ENCODE results near the gene MYO9A.
"Not testable (repeated sequence)": the region's sequence is repeated elsewhere in the genome, so short reads cannot be mapped to it uniquely, and the experiment has no call there.

Gene MYO9A

GRCh38 chr15:72056217-72056616, 61.7 kb downstream of the MYO9A start:
- peaks cover 19% of the 10 kb centered on the region for H3K4me1 Mint-ChIP-seq (ENCODE audit: low read depth)
- not testable (repeated sequence) for H3K27ac Mint-ChIP-seq; H3K27me3 Mint-ChIP-seq; H3K4me3 Mint-ChIP-seq; DNase-seq; H3K36me3 Mint-ChIP-seq (ENCODE audit: low read depth); H3K9me3 Mint-ChIP-seq

DNA sequence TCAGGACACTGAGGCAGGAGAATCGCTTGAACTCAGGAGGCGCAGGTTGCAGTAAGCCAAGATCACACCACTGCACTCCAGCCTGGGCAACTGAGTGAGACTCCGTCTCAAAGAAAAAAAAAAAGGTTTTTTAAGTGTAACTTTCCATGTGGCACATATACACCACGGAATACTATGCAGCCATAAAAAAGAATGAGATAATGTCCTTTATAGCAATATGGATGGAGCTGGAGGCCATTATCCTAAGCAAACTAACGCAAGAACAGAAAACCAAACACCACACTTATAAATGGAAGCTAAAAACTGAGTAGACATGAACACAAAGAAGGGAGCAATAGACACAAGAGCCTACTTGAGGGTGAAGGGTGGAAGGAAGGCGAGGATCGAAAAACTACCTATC, 64.7 kb downstream of the MYO9A start:
- not testable (repeated sequence) for H3K4me3 Mint-ChIP-seq; DNase-seq; H3K27me3 Mint-ChIP-seq; H3K27ac Mint-ChIP-seq; H3K9me3 Mint-ChIP-seq; H3K36me3 Mint-ChIP-seq (ENCODE audit: low read depth)
- peaks cover 12% of the 10 kb centered on the region for H3K4me1 Mint-ChIP-seq (ENCODE audit: low read depth)

- no peak overlapping the region for H3K27ac Mint-ChIP-seq
- H3K4me3 Mint-ChIP-seq, result no peak overlapping the region
- no peaks in the 10 kb centered on the region for H3K9me3 Mint-ChIP-seq
- H3K4me1 Mint-ChIP-seq (ENCODE audit: low read depth), result peaks cover 6% of the 10 kb centered on the region
- no peak for DNase-seq
- peaks cover 15% of the 10 kb centered on the region for H3K36me3 Mint-ChIP-seq (ENCODE audit: low read depth)
- no peaks in the 10 kb centered on the region for H3K27me3 Mint-ChIP-seq
These were observed 67.2 kb downstream of the MYO9A start for GRCh38 chr15:72050700-72051099.

DNA sequence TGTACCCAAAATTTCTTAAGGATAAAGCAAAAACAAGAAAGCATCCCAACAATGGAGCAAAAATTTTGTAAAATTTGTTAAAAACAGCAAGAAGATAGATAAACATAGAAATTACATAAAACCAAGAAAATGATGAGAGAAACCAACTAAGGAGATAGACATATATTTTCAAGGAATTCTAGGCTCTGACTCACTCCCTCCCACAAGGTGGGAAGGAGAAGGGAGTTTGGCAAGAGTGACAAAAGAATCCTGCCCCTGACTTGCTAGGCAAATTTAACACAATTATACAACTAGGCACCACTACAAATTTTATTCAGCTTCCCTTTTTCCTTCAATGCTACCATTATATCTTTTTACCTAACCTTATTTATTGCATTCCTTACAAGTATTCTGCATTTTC, 70.9 kb downstream of the MYO9A start:
- peaks cover 33% of the 10 kb centered on the region for H3K36me3 Mint-ChIP-seq (ENCODE audit: low read depth)
- no peak overlapping the region for H3K27ac Mint-ChIP-seq
- no peaks in the 10 kb centered on the region for H3K27me3 Mint-ChIP-seq
- no peaks in the 10 kb centered on the region for H3K9me3 Mint-ChIP-seq
- peaks cover 7% of the 10 kb centered on the region for H3K4me1 Mint-ChIP-seq (ENCODE audit: low read depth)
- DNase-seq, result no peak
- no peak overlapping the region for H3K4me3 Mint-ChIP-seq

GRCh38 chr15:72044956-72045355, 73.0 kb downstream of the MYO9A start:
- no peak for DNase-seq
- H3K4me3 Mint-ChIP-seq, result no peak overlapping the region
- no peaks in the 10 kb centered on the region for H3K27me3 Mint-ChIP-seq
- H3K9me3 Mint-ChIP-seq, result no peaks in the 10 kb centered on the region
- peaks cover 2% of the 10 kb centered on the region for H3K4me1 Mint-ChIP-seq (ENCODE audit: low read depth)
- H3K27ac Mint-ChIP-seq, result no peak overlapping the region
- peaks cover 49% of the 10 kb centered on the region for H3K36me3 Mint-ChIP-seq (ENCODE audit: low read depth)

DNA sequence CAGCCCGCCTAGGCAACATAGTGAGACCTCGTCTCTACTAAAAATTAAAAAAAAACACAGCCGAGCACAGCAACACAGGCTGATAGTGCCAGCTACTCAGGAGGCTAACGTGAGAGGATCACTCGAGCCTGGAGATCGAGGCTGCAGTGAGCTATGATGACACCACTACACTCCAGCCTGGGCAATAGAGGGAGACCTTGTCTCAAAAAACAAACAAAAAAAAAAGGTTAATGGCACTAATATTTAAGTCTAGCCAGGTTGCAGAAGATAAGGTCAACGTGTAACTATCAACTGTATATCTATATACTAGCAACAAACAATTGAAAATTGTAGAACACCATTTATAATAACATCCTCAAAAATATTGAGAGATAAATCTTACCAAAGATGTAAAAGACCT, 75.1 kb downstream of the MYO9A start:
- no peak for DNase-seq
- Mint-ChIP-seq H3K4me3 (no peak overlapping the region), H3K27ac (no peak overlapping the region), H3K27me3 (no peaks in the 10 kb centered on the region), H3K4me1 (ENCODE audit: low read depth) (peaks cover 6% of the 10 kb centered on the region), H3K9me3 (peaks cover 5% of the 10 kb centered on the region), H3K36me3 (ENCODE audit: low read depth) (peaks cover 58% of the 10 kb centered on the region)

DNA sequence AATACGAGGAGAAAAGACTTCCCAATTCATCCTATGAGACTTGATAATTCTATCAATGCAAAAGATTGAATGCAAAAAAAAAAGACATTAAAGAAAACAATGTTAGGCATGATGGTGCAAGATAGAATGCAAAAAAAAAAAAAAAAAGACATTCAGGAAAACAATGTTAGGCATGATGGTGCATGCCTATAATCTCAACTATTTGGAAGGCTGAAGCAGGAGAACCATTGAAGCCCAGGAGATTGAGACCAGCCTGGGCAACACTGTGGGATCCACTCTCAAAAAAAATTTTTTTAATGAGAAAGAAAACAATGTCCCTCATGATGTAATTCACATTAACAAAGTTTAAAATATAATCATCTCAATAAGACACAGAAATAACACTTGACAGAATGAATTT, 75.9 kb downstream of the MYO9A start:
- no peaks in the 10 kb centered on the region for H3K27me3 Mint-ChIP-seq
- peaks cover 5% of the 10 kb centered on the region for H3K9me3 Mint-ChIP-seq
- DNase-seq, result no peak
- peaks cover 64% of the 10 kb centered on the region for H3K36me3 Mint-ChIP-seq (ENCODE audit: low read depth)
- H3K27ac Mint-ChIP-seq, result no peak overlapping the region
- H3K4me3 Mint-ChIP-seq, result no peak overlapping the region
- H3K4me1 Mint-ChIP-seq (ENCODE audit: low read depth), result peaks cover 13% of the 10 kb centered on the region

DNA sequence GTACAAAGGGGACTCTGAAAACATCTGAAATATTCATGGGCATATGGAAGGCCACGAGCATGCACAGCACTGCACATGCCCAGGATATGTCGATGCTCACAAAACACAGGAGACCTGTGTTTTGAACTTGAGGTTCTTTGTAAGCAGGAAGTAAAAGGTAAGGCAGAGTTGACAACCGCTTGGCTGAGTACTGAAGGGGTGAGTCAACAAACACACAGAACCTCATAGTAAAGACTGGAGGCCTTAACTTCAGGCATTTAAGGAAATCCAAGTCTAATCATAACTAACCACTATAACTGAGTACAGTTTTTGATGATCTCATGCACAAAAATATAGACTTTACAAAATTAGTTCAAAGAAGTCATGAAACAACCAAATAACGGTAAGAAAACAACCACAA, 80.6 kb downstream of the MYO9A start:
- Mint-ChIP-seq H3K4me3 (no peak overlapping the region), H3K4me1 (ENCODE audit: low read depth) (peaks cover 19% of the 10 kb centered on the region)
- no peak for DNase-seq

GRCh38 chr15:72034859-72035650, 82.9 kb downstream of the MYO9A start:
- no peak overlapping the region for H3K27ac Mint-ChIP-seq
- H3K4me3 Mint-ChIP-seq, result no peak overlapping the region
- peaks cover 31% of the 10 kb centered on the region for H3K36me3 Mint-ChIP-seq (ENCODE audit: low read depth)
- H3K9me3 Mint-ChIP-seq, result peaks cover 5% of the 10 kb centered on the region
- no peaks in the 10 kb centered on the region for H3K27me3 Mint-ChIP-seq
- H3K4me1 Mint-ChIP-seq (ENCODE audit: low read depth), result peaks cover 18% of the 10 kb centered on the region
- DNase-seq, result no peak

More for the DNA sequence above, 80.6 kb downstream of the MYO9A start:
- Mint-ChIP-seq H3K27ac (no peak overlapping the region), H3K9me3 (peaks cover 5% of the 10 kb centered on the region), H3K36me3 (ENCODE audit: low read depth) (peaks cover 40% of the 10 kb centered on the region), H3K27me3 (no peaks in the 10 kb centered on the region)

GRCh38 chr15:72034351-72034750, 83.6 kb downstream of the MYO9A start:
- H3K4me1 Mint-ChIP-seq (ENCODE audit: low read depth), result peaks cover 18% of the 10 kb centered on the region
- H3K27me3 Mint-ChIP-seq, result no peaks in the 10 kb centered on the region
- H3K9me3 Mint-ChIP-seq, result peaks cover 5% of the 10 kb centered on the region
- peaks cover 30% of the 10 kb centered on the region for H3K36me3 Mint-ChIP-seq (ENCODE audit: low read depth)
- no peak overlapping the region for H3K27ac Mint-ChIP-seq
- no peak overlapping the region for H3K4me3 Mint-ChIP-seq
- DNase-seq, result no peak

GRCh38 chr15:72033711-72034110, 84.2 kb downstream of the MYO9A start:
- H3K27ac Mint-ChIP-seq, result no peak overlapping the region
- H3K36me3 Mint-ChIP-seq (ENCODE audit: low read depth), result peaks cover 30% of the 10 kb centered on the region
- peaks cover 18% of the 10 kb centered on the region for H3K4me1 Mint-ChIP-seq (ENCODE audit: low read depth)
- H3K4me3 Mint-ChIP-seq, result no peak overlapping the region
- DNase-seq, result no peak
- peaks cover 5% of the 10 kb centered on the region for H3K9me3 Mint-ChIP-seq
- no peaks in the 10 kb centered on the region for H3K27me3 Mint-ChIP-seq

DNA sequence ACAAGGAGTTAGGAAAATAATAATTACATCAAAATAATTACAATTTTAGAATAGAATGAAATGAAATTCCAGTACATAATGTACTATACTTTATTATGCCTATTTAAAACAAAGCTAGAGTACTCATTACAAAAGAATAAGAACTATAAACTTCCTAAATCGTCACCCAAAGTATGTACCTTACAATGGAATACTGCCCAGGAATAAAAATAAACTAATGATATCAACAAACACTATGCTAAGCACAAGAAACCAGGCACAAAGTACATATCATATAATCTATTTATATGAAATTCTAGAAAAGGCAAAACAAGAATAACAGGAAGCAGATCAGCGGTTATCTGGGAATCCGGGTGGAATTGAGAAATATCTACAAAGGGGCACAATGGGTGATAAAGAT, 84.7 kb downstream of the MYO9A start:
- no peak overlapping the region for H3K27ac Mint-ChIP-seq
- no peak overlapping the region for H3K4me3 Mint-ChIP-seq
- DNase-seq, result no peak
- no peaks in the 10 kb centered on the region for H3K27me3 Mint-ChIP-seq
- peaks cover 28% of the 10 kb centered on the region for H3K36me3 Mint-ChIP-seq (ENCODE audit: low read depth)
- peaks cover 3% of the 10 kb centered on the region for H3K9me3 Mint-ChIP-seq
- H3K4me1 Mint-ChIP-seq (ENCODE audit: low read depth), result peaks cover 16% of the 10 kb centered on the region

DNA sequence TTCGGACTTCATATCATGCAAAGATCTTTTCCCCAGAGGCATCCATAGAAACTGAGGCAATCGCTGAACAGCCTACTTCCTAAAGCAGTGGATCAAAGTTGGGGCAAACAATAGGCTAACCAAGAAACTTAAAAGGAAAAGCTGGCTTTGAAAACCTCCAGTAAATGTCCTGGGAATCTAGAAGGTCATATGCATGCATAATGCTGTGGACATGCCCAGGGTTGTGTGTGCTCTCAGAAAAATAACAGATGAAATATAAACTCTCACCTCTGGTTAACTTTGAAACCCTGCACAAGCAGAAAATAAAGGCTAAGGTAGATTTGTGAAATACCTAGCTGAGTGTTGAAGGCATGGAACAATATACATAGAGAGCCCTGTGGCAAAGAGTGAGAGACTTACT, 96.3 kb downstream of the MYO9A start:
- H3K9me3 Mint-ChIP-seq, result no peaks in the 10 kb centered on the region
- DNase-seq, result no peak
- H3K27ac Mint-ChIP-seq, result no peak overlapping the region
- no peaks in the 10 kb centered on the region for H3K4me1 Mint-ChIP-seq (ENCODE audit: low read depth)
- peaks cover 52% of the 10 kb centered on the region for H3K36me3 Mint-ChIP-seq (ENCODE audit: low read depth)
- H3K27me3 Mint-ChIP-seq, result no peaks in the 10 kb centered on the region
- H3K4me3 Mint-ChIP-seq, result no peak overlapping the region

GRCh38 chr15:72020799-72021198, 97.2 kb downstream of the MYO9A start:
- Mint-ChIP-seq H3K27ac (no peak overlapping the region), H3K27me3 (no peaks in the 10 kb centered on the region), H3K4me1 (ENCODE audit: low read depth) (no peaks in the 10 kb centered on the region), H3K36me3 (ENCODE audit: low read depth) (peaks cover 57% of the 10 kb centered on the region), H3K4me3 (no peak overlapping the region), H3K9me3 (no peaks in the 10 kb centered on the region)
- no peak for DNase-seq

GRCh38 chr15:72014555-72014954, 103.4 kb downstream of the MYO9A start:
- H3K9me3 Mint-ChIP-seq; H3K4me1 Mint-ChIP-seq (ENCODE audit: low read depth); DNase-seq; H3K4me3 Mint-ChIP-seq; H3K27ac Mint-ChIP-seq; H3K27me3 Mint-ChIP-seq: not testable (repeated sequence)
- H3K36me3 Mint-ChIP-seq (ENCODE audit: low read depth), result peaks cover 23% of the 10 kb centered on the region

- Mint-ChIP-seq H3K27ac (no peak overlapping the region), H3K9me3 (no peaks in the 10 kb centered on the region), H3K4me3 (no peak overlapping the region), H3K36me3 (ENCODE audit: low read depth) (peaks cover 21% of the 10 kb centered on the region), H3K27me3 (no peaks in the 10 kb centered on the region), H3K4me1 (ENCODE audit: low read depth) (peaks cover 5% of the 10 kb centered on the region)
- DNase-seq, result no peak
These were observed 104.2 kb downstream of the MYO9A start for GRCh38 chr15:72013703-72014102.
